SK-N-SH (cell line): Measurements from ENCODE around the gene JMJD6. TPM values are rescaled to one million over a fixed set of nuclear protein-coding genes. Genes with fewer than 3 reads are reported as not detected.
"Not testable (repeated sequence)": the region's sequence is repeated elsewhere in the genome, so short reads cannot be mapped to it uniquely, and the experiment has no call there.

ENCODE experiments used
- CTCF ChIA-PET: fragments of 300-600, 350-600 bp; formaldehyde crosslinking; extraction: SDS; loops from one replicate; lab custom pipeline; 2021; lab: Yijun Ruan, JAX
- POLR2A ChIA-PET: fragments of 350-600 bp; sonication (Branson Sonifier 250); formaldehyde crosslinking; extraction: SDS; loops from one replicate; lab custom pipeline; 2020; ENCODE audit warnings: antibody characterized with exemption, inconsistent platforms; lab: Yijun Ruan, JAX
- DNase-seq: peaks from one replicate; pipeline ENCODE4 v3.0.0; 2012
- H2AFZ ChIP-seq: fragments of 200-600 bp; sonication (generic); 2 replicates; pipeline ENCODE4 v1.8.1; 2016; ENCODE audit warnings: antibody characterized with exemption, mild to moderate bottlenecking, low read depth
- H3F3A ChIP-seq: fragments of 200-600 bp; sonication (generic); replicated peaks from 2 replicates; pipeline ENCODE3; 2016; ENCODE audit warnings: antibody characterized with exemption, mild to moderate bottlenecking; ENCODE audit not compliant: insufficient read depth
- H3K27ac ChIP-seq, 2 experiments: fragments of 200-500 bp in 1 of 2; fragments of 200-600 bp in 1 of 2; sonication (Bioruptor generic) in 1 of 2; sonication (generic), shearing (Covaris generic) in 1 of 2; 2 replicates each; pipeline versions ENCODE4 v1.5.1 to v1.6.1; 2014 to 2016; ENCODE audit warnings: low read depth in 2 of 2, inconsistent platforms in 1 of 2, low read length in 1 of 2, mild to moderate bottlenecking in 1 of 2, mixed read lengths in 1 of 2
- H3K27me3 ChIP-seq: fragments of 200-600 bp; sonication (generic), shearing (Covaris generic); 2 replicates; pipeline ENCODE4 v1.6.1; 2016; ENCODE audit warnings: mixed run types; ENCODE audit not compliant: insufficient read depth
- H3K36me3 ChIP-seq, 2 experiments: fragments of 200-500 bp in 1 of 2; fragments of 200-600 bp in 1 of 2; sonication (Bioruptor generic) in 1 of 2; sonication (generic) in 1 of 2; replicated peaks in 1 of 2; 2 replicates each; pipeline versions ENCODE3 to v1.5.1; 2014 to 2016; ENCODE audit warnings: low read length in 1 of 2, mild to moderate bottlenecking in 1 of 2; ENCODE audit not compliant: insufficient read depth in 2 of 2, control insufficient read depth in 1 of 2
- H3K4me1 ChIP-seq, 2 experiments: fragments of 200-500 bp in 1 of 2; fragments of 200-600 bp in 1 of 2; sonication (Bioruptor generic) in 1 of 2; sonication (generic), shearing (Covaris generic) in 1 of 2; 2 replicates each; pipeline versions ENCODE4 v1.5.1 to v1.6.1; 2014 to 2016; ENCODE audit warnings: low read depth in 1 of 2, low read length in 1 of 2, mixed run types in 1 of 2; ENCODE audit not compliant: insufficient read depth in 2 of 2, control insufficient read depth in 1 of 2
- H3K4me2 ChIP-seq: fragments of 200-600 bp; sonication (generic), shearing (Covaris generic); 2 replicates; pipeline ENCODE4 v1.6.1; 2017; ENCODE audit warnings: mixed run types
- H3K4me3 ChIP-seq, 2 experiments: fragments of 200-500 bp in 1 of 2; fragments of 200-600 bp in 1 of 2; sonication (Bioruptor generic) in 1 of 2; sonication (generic), shearing (Covaris generic) in 1 of 2; 2 replicates each; pipeline versions ENCODE4 v1.5.1 to v1.8.1; 2014 to 2016; ENCODE audit warnings: low read depth in 2 of 2, inconsistent platforms in 1 of 2, low read length in 1 of 2, mild to moderate bottlenecking in 1 of 2, mixed read lengths in 1 of 2, moderate library complexity in 1 of 2
- H3K79me2 ChIP-seq: fragments of 200-600 bp; sonication (generic); 2 replicates; pipeline ENCODE4 v1.8.1; 2017; ENCODE audit warnings: mild to moderate bottlenecking; ENCODE audit not compliant: insufficient read depth
- H3K9ac ChIP-seq: fragments of 200-600 bp; sonication (generic); 2 replicates; pipeline ENCODE4 v1.6.1; 2017; ENCODE audit warnings: mixed run types
- H3K9me2 ChIP-seq: fragments of 200-600 bp; sonication (generic); 2 replicates; pipeline ENCODE4 v1.6.1; 2017; ENCODE audit warnings: mixed run types
- H3K9me3 ChIP-seq: fragments of 200-600 bp; sonication (generic); 2 replicates; pipeline ENCODE4 v1.6.1; 2017; ENCODE audit warnings: mixed run types, mild to moderate bottlenecking, moderate library complexity
- H4K20me1 ChIP-seq: fragments of 200-600 bp; sonication (generic); 2 replicates; pipeline ENCODE4 v1.6.1; 2017; ENCODE audit warnings: mild to moderate bottlenecking, mixed run types; ENCODE audit not compliant: insufficient read depth
- CHD2 ChIP-seq: fragments of 150-350 bp; IDR thresholded peaks from 2 replicates; pipeline ENCODE4 v1.6.1; 2018; ENCODE audit warnings: low read length; ENCODE audit not compliant: partially characterized antibody
- ELF1 ChIP-seq: IDR thresholded peaks from 2 replicates; pipeline ENCODE4 v1.4.0; 2012
- FOXM1 ChIP-seq: IDR thresholded peaks from 2 replicates; pipeline ENCODE4 v1.4.0; 2012; ENCODE audit warnings: low read depth, mild to moderate bottlenecking
- JUND ChIP-seq: IDR thresholded peaks from 2 replicates; pipeline ENCODE4 v1.4.0; 2012
- MAX ChIP-seq: IDR thresholded peaks from 2 replicates; pipeline ENCODE4 v1.4.0; 2012; ENCODE audit warnings: low read depth
- MXI1 ChIP-seq: IDR thresholded peaks from 2 replicates; pipeline ENCODE4 v1.6.1; 2012; ENCODE audit warnings: mild to moderate bottlenecking, low read depth, low read length, improper control_type of control experiment
- NFIC ChIP-seq: IDR thresholded peaks from 2 replicates; pipeline ENCODE4 v1.4.0; 2012; ENCODE audit warnings: borderline replicate concordance
- RCOR1 ChIP-seq: fragments of 150-350 bp; IDR thresholded peaks from 2 replicates; pipeline ENCODE4 v1.6.1; 2017; ENCODE audit warnings: antibody characterized with exemption, low read length
- RFX5 ChIP-seq: IDR thresholded peaks from 2 replicates; pipeline ENCODE4 v1.6.1; 2012; ENCODE audit warnings: mild to moderate bottlenecking, improper control_type of control experiment, low read length
- RXRA ChIP-seq: IDR thresholded peaks from 2 replicates; pipeline ENCODE4 v1.4.0; 2012; ENCODE audit warnings: low read depth, mild to moderate bottlenecking, borderline replicate concordance
- SIN3A ChIP-seq: IDR thresholded peaks from 2 replicates; pipeline ENCODE4 v1.6.1; 2012; ENCODE audit warnings: low read depth, mild to moderate bottlenecking, low read length, moderate library complexity, borderline replicate concordance
- TCF12 ChIP-seq: IDR thresholded peaks from 2 replicates; pipeline ENCODE4 v1.4.0; 2012
- TEAD4 ChIP-seq: IDR thresholded peaks from 2 replicates; pipeline ENCODE4 v1.4.0; 2012; ENCODE audit warnings: mild to moderate bottlenecking, borderline replicate concordance; ENCODE audit not compliant: insufficient read depth
- USF2 ChIP-seq: fragments of 150-350 bp; IDR thresholded peaks from 2 replicates; pipeline ENCODE4 v1.6.1; 2017; ENCODE audit warnings: antibody characterized with exemption, low read length, low read depth, borderline replicate concordance
- YY1 ChIP-seq: IDR thresholded peaks from 2 replicates; pipeline ENCODE4 v1.4.0; 2012; ENCODE audit warnings: low read depth, mild to moderate bottlenecking
- ZBTB33 ChIP-seq: IDR thresholded peaks from 2 replicates; pipeline ENCODE4 v1.4.0; 2012; ENCODE audit warnings: low read depth, borderline replicate concordance
- WGBS: methylation state at CpG from one replicate; pipeline ENCODE4 v1.1.6; 2017; ENCODE audit warnings: low lambda C conversion rate; 5-methylcytosine and 5-hydroxymethylcytosine counted together
- polyA plus RNA-seq, 3 experiments: library from polyadenylated mRNA; depleted of rRNA; stranded (reverse); fragments of >200 nt; gene quantifications; 2 replicates each; pipeline ENCODE4 v1.2.3, GENCODE V29; 2012
- TF ChIP-seq, protein P1 (sequence below): fragments of 200-600 bp; sonication (generic); IDR thresholded peaks from 2 replicates; pipeline ENCODE4 v1.6.1; 2017; ENCODE audit warnings: antibody characterized with exemption, mild to moderate bottlenecking, moderate library complexity

JMJD6 gene
- polyA plus RNA-seq, 1 of the 3 experiments (the other 2 are of a cell fraction) = 23.3 TPM

DNA sequence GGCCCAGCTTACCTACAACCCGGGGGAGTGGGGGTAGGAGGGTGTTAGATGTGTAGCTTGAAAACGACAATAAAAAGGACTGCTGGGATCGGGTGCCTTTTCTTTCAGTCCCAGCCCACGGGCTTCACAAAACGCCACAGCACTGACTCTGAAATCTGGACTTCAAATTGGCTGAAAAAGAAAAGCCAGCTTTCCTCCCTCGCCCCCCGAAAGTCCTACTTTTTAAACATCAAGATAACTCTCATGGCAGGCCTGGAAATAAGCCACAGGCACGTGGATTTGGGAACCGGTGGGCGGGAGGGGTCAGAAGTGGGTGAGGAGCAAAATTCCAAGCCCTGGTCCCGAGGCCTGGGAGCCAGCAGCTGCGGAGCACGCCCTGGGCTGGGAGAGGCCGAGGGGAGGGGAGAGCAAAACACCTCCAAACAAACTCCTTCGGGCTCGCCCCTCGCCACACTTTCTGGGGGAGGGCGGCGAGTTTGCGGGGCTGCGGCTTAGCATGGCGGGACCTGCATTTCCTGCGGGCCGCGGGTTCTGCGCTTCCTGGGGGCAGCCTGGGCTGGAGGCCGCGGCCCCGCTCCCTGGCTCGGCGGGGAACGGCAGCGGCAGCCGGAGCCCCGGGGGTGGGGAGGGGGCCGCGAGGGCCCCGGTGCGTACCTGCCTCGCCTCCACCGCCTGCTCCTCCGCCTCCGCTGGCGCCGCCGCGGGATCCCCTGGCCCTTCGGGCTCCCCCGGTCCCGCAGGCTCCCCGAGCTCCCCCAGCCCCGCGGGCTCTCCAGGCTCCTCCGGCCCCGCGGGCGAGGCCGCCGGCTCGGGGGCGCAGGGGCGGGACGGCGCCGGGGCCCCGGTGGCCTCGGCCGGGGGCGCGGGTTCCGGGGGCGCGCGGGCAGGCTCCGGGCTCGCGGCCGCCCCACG, 16.2 kb downstream of the JMJD6 start:
- WGBS = 4% methylated on average over 14 of the region's 79 CpGs
- H3K36me3 ChIP-seq = peaks cover 14 to 22% of the 10 kb centered on the region in 2 experiments

GRCh38 chr17:76709077-76709950, 17.1 kb downstream of the JMJD6 start:
- no peaks in the 10 kb centered on the region for H3K9me3 ChIP-seq
- no peak overlapping the region for H2AFZ ChIP-seq
- peaks cover 24% of the 10 kb centered on the region for H4K20me1 ChIP-seq
- H3K9ac ChIP-seq = peak overlapping the region; percentile 85
- POLR2A ChIA-PET = interaction anchor here (0.6 to 2.3 kb wide), 9 partner anchors 8 to 173 kb away, joined by 3 to 14 read pairs (median 3); partner anchors contain the start of genes JMJD6, METTL23 and SRSF2
- no peaks in the 10 kb centered on the region for H3K27me3 ChIP-seq
- H3K4me2 ChIP-seq = peak overlapping the region; percentile 96
- peak; percentile 82 for DNase-seq
- peak overlapping the region; percentile 88 to 95 for H3K27ac ChIP-seq
- 29% methylated on average over 22 of the region's 29 CpGs for WGBS
- peaks cover 11 to 17% of the 10 kb centered on the region in 2 experiments for H3K36me3 ChIP-seq
- H3K79me2 ChIP-seq = peaks cover 94% of the 10 kb centered on the region
- H3K9me2 ChIP-seq = no peaks in the 10 kb centered on the region
- peaks cover 32% of the 10 kb centered on the region for H3F3A ChIP-seq
- peaks cover 14 to 33% of the 10 kb centered on the region in 2 experiments for H3K4me1 ChIP-seq
- peak overlapping the region; percentile 72 to 89 for H3K4me3 ChIP-seq
- CTCF ChIA-PET = interaction anchor here (0.9 to 14.3 kb wide), 15 partner anchors 8 to 347 kb away, joined by 3 to 255 read pairs (median 3); partner anchors contain the start of genes JMJD6 and METTL23
- TF ChIP-seq FOXM1 = no peak
- no peak for TF ChIP-seq ELF1
- TF ChIP-seq NFIC = peak; percentile 39; the same call in 1 of the 2 replicates
- no peak for TF ChIP-seq USF2
- TF ChIP-seq ZBTB33 = peak; percentile 94
- peak; percentile 90 for TF ChIP-seq MXI1
- TF ChIP-seq JUND = peak; percentile 86
- no peak; the same call in 1 of the 2 replicates for TF ChIP-seq RCOR1
- peak; percentile 97 for TF ChIP-seq CHD2
- TF ChIP-seq SIN3A = peak; percentile 94
- TF ChIP-seq, protein P1, sequence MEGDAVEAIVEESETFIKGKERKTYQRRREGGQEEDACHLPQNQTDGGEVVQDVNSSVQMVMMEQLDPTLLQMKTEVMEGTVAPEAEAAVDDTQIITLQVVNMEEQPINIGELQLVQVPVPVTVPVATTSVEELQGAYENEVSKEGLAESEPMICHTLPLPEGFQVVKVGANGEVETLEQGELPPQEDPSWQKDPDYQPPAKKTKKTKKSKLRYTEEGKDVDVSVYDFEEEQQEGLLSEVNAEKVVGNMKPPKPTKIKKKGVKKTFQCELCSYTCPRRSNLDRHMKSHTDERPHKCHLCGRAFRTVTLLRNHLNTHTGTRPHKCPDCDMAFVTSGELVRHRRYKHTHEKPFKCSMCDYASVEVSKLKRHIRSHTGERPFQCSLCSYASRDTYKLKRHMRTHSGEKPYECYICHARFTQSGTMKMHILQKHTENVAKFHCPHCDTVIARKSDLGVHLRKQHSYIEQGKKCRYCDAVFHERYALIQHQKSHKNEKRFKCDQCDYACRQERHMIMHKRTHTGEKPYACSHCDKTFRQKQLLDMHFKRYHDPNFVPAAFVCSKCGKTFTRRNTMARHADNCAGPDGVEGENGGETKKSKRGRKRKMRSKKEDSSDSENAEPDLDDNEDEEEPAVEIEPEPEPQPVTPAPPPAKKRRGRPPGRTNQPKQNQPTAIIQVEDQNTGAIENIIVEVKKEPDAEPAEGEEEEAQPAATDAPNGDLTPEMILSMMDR = no peak
- TF ChIP-seq RFX5 = no peak
- TF ChIP-seq YY1 = 0 out of 2 replicates have a peak, but pooled peaks have one; percentile 65
- TF ChIP-seq RXRA = no peak; the same call in 1 of the 2 replicates
- TF ChIP-seq TCF12 = peak; percentile 88
- peak; percentile 67 for TF ChIP-seq TEAD4

More for the DNA sequence above, 16.2 kb downstream of the JMJD6 start:
- H4K20me1 ChIP-seq = peaks cover 31% of the 10 kb centered on the region
- H3F3A ChIP-seq = peaks cover 31% of the 10 kb centered on the region
- DNase-seq = peak; percentile 77
- not testable (repeated sequence) for H3K9me2 ChIP-seq, H3K9me3 ChIP-seq, H3K27me3 ChIP-seq, H2AFZ ChIP-seq
- 0 out of 2 replicates have a peak, but pooled peaks have one; percentile 31 for TF ChIP-seq SIN3A
- TF ChIP-seq MXI1 = peak; percentile 86
- peak; percentile 79; the same call in 1 of the 2 replicates for TF ChIP-seq MAX
- ChIA-PET CTCF (interaction anchor here (1.0 to 14.3 kb wide), 18 partner anchors 9 to 357 kb away, joined by 3 to 255 read pairs (median 4); partner anchors contain the start of genes JMJD6 and METTL23), POLR2A (interaction anchor here (0.8 to 2.3 kb wide), 9 partner anchors 9 to 166 kb away, joined by 3 to 14 read pairs (median 3); partner anchors contain the start of gene SRSF2)
- H3K4me3 ChIP-seq = peak overlapping the region; percentile 72 to 89
- H3K79me2 ChIP-seq = peaks cover 89% of the 10 kb centered on the region
- H3K27ac ChIP-seq = peak overlapping the region; percentile 88 to 95
- H3K4me1 ChIP-seq = peaks cover 17 to 33% of the 10 kb centered on the region in 2 experiments
- H3K9ac ChIP-seq = peak overlapping the region; percentile 85
- H3K4me2 ChIP-seq = peak overlapping the region; percentile 96
